ENCODE results near the gene HS6ST3. TPM values are rescaled to one million over a fixed set of nuclear protein-coding genes. Genes with fewer than 3 reads are reported as not detected.

HS6ST3 gene
- under 0.01 and 0.90 TPM in 2 replicates for total RNA-seq

DNA sequence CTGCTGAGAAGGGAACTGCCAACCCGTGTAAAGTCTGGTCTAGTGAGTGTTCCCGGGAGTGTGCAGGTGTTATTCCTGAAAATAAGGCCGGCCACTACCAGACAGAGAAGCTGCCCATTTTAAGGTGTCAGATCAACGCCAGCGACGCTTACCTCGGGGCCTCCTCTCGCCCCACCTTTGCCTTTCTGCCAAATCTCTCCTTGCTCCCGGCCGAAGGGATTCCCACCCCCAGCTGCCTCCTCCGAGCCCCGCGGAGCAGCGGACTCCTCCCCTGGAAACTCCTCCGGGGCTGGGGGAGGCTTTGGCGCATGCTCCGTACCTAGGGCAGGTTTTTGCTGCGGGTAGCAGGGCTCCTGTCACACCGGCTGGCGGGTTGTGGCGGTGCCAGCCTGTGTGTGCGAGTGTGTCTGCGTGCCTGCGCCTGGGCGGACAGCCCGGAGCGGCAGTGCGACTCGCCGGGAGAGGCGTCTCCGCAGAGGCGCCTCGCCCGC is at the start of gene HS6ST3:
Gene HS6ST3 (plus strand): TSS at position 359 of the 491 bp plus-strand sequence.

DNA sequence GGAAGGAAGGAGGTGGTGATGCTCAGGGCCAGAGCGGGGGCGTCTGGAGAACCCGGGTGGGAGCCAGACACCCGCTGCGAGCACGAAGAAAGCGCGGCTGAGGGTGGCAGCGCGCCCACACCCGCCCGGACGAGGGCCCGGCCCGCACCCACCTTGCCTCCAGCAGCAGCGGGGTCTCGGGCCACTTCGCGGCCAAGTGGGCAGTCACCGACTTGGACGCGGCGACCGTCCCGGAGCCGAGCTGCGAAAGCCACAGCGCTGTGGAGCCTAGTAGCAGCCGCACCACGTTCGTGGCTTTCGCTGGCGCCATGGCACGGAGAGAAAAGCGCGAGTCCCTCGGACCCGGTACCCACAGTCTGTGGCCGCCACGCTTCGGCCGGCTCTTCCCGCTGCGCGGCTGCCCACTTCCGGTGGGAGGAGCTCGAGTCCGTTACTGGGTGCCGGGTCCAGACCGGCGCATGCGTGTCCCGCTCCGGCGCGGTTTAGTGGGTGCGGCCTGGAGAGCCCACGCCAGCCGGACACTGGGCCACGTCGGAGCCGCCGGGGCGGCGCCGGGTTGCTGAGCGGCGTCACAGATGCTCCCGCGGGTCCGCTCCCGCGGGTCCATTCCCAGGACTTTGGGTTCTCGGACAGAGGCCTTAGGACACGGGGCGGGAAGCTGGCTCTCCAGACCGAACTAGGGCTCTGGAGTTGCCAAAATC is 36.8 kb upstream of the HS6ST3 start, which contains the start of gene UGGT2:
Gene UGGT2 (minus strand): TSS at position 399 of the 701 bp plus-strand sequence. CDS start 89 bp downstream, at position 310.

Other genes starting within 250 kb of the HS6ST3 start
- gene UGGT2, start 36.7 kb upstream of the HS6ST3 start, total RNA-seq: 34.5 and 43.7 TPM in 2 replicates

All from endothelial cell of coronary artery (primary cell).